HG02970 (cell line): ENCODE results near the gene MYLK4.

ENCODE experiments used
- ATAC-seq: cut with Tn5 transposase; IDR thresholded peaks from one replicate; pipeline ENCODE4 v1.9.1; 2021; ENCODE audit warnings: mild to moderate bottlenecking, moderate library complexity, moderate number of reproducible peaks; ENCODE audit not compliant: unreplicated experiment, low FRiP score

MYLK4 gene

DNA sequence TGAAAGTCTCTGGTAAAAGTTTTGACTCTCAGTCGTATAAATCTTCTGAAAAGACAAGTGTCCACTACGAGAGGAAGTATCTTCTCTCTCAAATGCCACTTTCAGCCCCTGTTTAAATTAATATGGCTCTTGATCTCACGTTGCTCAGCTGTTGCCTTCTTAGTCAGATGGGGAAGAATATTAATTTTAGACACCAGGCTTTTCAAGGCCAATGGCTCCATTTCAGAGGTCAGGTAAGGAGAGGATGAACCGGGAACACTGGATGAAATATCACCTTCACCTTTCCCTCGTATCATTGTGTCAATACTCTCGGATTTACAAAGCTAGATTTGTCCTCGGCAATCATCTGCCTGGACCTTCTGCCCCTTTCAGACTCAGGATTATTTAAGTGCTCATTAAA, at the start of gene MYLK4:
TSS of gene MYLK4 (minus strand) at position 91 of the 400 bp plus-strand sequence. CDS start 1,628 bp downstream, outside the sequence.
- ATAC-seq = no peak

DNA sequence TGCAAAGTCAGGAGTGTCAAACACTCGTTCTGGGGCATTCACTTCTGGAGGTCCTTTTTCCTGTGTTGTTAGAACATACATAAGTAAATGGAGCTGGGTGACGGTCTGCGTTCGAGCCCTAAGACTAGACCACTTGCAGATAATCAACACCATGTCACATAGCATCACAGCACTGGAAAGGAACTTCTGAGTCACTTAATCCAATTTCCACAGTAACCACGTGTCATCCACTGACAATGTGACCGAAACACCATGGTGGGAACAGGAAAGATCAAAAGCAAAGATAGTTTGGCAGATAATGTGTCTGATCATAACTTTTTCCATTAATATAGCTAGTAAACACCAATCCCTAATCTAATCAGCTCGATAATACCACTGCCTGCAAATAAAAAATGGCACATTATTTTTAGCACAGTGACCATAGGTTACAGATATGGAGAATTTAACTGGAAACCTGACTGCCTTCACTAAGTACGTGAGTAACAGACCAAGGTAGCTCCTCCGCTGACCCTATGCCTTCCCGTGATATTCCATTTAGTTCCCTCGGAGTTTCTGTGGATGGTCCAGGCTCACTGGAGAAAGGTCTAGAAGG, 49.3 kb upstream of the MYLK4 start:
- ATAC-seq = no peak

DNA sequence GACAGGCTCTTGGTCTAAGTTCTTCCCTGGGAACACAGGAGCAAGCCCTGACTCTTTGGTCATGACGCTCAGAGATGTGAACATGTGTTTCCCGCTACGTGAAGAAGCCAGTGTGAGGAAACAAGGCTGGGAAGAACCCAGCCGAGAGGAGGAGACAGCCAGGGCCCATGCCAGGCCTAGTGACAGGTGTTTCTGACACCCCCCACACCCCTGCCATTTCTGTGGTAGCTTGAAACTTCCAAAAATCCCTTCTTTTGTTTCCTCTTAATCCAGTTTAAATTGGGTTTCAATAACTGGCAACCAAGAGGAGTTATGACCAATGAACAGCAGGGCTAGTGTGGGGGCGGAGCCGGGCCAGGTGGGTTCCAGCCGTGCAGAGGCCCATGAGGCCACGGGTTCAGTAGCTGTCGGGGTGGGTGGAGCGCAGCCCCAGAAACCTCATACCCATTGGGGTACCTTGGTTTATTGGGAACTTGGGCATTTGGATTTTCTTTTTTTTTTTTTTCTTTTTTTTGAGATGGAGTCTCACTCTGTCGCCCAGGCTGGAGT, 47.9 kb upstream of the MYLK4 start:
- ATAC-seq = no peak

DNA sequence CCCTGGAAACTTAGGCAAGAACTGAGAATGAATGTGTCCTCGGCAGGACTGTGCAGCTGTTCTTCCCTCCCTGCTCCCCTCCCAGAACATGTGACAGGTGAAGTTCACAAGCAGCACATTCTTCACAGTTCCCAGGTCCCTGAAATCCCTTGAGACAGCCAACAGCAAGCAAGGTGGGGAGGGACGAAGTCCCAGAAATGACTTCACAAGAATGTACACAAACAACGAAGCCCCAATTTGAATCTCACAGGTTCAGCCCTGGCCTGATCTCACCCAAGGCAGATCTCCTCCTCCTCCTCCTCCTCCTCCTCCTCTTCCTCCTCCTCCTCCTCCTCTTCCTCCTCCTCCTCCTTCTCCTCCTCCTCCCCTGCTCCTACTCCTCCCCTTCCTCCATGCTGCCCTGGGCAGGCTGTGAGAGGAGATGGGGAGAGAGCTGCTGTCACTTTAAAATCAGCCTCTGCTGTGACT, 46.9 kb upstream of the MYLK4 start:
- ATAC-seq = no peak

DNA sequence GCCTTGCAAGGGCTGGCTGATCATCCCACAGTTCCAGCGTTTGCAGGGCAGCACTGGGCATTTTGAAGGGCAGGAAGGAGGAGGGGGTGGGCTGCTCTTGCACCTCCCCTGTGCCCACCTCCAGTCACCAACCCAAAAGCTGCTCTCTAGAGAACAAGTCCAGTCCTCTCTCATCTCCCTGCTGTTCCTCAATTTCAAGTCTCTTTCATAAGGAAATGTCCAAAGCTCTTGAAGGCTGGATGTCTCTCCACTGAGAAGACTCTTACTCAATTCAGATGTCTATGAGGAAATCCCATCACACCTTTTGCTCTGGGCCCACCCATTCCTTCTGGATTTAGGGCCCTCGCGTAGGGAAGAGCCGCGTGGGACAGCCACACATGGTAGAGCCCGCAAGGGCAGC, 46.1 kb upstream of the MYLK4 start:
- ATAC-seq = no peak

DNA sequence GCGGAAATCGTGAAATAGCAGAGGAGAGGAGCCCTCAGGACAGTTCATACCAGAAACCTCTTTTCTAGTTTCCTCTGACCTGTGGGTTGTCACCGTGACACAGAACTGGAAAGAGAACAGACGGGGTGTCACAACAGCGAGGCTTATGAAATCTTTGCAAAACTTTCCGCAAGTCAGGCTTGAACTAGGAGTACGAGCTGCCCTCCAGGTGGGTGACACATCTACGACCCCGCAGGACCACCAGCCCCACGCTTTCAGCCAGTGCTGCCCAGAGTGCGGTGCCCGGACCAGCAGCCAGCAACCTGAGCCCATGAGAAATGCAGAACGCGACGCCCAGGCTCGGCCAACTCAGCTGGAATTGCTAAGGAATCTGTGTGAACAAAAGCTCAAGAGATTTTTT, 45.2 kb upstream of the MYLK4 start:
- ATAC-seq = no peak

DNA sequence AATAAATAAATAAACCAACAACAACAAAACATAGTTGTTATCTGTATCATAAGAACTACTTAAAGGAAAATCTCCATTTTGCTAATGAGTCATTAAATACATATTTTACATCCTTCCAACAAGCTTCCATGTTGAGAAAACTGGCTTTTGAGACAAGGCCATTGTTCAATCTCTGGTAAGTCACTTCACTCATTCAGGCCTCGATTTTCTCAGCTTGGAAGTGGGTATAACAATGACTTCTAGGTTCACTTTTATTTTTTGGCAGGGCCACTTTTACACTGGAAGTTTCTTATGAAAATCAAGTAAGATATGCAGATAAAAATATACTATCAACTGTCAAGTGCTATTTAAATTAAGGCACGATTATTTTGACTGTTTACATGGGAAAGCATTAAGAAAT, 44.4 kb upstream of the MYLK4 start:
- ATAC-seq = no peak

DNA sequence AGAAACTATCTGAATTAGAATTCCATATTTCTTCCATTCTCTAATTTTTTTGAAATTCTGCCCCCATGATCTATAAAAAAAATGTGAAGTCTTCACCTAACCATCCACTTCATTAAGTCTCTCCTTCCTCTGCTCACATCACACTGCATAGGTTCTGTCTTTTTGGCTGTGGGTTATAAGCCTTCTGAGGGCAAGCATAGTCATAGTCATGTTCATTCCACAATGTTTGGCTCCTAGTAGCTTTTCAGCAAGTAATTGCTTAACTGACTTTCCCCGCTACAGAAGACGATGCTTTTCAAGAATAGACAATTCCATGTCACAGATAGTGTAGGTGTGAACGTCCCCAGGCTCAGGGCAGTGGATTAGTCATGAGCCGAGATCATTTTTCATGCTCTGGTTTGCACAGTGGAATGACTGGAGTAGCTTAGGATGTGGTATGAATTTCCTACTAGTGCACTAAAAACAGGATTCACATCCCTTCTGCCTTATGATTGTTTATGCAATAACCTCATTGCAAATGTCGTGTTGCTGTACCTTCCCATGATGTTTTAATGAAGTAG, 43.5 kb upstream of the MYLK4 start:
- ATAC-seq = no peak

DNA sequence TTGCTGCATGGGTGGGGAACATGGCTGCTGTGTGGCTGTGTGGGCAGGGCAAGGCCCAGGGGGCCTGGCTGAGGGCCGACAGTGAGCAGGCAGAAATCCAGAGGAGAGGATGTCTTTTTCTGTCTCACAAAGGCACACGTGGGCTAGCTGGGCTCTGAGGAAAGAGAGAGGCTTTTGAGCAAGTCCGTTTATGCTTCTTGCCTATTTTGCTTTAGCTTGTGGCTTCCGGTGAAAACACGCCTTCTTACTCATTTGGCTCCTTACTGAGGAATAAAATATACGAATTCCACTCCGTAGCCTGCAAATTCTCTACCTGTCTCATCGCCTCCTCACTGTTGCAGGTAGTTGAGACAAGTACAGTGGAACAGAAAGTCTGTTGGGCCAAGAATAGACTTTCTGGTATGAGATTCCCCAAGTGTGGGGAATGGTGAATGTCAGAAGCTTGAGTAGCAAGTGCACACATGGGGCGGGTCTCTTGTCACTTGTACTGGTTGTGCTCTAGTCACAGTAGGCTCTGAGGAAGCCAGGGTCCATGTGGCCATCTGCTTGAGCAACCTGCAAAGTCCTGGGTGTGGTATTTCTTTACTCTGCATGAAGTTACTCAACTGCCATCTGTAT, 42.9 kb upstream of the MYLK4 start:
- ATAC-seq = no peak

DNA sequence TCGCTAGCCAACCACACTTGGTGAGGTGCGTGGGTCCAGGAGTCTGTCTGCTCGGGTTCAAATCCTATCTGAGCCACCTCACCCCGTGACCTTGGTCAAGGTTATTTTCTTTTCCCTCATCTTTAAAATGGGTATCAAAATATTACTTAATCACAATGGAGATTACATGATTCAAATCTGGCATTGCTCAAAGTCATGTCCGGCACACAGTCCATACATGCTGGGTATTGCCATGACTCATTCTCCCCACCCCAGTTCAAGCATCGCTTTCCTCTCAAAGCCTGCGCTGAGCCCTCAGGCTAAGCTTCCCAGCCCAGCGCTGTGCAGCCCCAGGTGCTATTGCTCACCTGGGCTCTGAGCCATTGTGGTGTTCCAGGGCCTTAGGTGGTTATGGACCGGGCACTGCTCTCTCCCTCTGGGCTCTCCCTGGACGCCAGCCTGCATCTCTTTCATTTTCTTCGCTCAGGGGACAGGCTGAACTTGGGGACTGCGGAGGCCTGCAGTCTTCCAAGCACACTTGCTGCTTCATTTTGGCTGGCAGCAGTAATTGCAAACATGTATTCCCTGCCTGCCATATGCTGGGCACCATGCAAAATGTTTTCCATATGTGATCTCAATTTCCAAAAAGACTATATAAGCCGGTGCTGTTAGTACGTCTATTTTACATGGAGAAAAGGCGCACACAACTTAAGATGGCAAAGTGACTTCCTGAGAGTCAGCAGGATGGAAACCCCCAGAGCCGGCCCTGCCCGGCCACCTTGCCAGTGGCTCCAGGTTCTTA, 41.8 kb upstream of the MYLK4 start:
- ATAC-seq = no peak

DNA sequence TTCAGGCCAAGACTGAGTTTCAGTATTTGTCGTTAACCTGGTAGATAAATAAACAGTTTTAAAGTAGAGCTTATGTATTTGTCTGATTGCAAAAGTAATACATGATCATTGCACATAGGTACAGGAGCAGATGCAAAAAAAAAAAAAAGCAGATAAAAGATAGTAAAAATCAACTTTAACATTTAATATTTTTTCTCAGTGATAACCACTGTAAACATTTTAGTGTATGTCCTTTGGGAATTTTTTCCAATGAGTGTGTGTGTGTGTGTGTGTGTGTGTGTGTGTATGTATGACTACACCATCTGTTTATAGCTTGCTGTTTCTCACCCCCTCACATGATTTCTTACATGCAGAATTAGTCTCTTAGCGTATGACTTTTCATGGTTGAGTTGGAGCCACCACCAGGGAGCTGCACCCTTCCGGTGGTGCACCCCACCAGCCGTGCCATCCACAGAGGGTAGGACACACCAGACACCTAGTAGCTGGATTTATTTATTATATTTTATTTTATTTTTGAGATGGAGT, 40.8 kb upstream of the MYLK4 start:
- ATAC-seq = no peak

DNA sequence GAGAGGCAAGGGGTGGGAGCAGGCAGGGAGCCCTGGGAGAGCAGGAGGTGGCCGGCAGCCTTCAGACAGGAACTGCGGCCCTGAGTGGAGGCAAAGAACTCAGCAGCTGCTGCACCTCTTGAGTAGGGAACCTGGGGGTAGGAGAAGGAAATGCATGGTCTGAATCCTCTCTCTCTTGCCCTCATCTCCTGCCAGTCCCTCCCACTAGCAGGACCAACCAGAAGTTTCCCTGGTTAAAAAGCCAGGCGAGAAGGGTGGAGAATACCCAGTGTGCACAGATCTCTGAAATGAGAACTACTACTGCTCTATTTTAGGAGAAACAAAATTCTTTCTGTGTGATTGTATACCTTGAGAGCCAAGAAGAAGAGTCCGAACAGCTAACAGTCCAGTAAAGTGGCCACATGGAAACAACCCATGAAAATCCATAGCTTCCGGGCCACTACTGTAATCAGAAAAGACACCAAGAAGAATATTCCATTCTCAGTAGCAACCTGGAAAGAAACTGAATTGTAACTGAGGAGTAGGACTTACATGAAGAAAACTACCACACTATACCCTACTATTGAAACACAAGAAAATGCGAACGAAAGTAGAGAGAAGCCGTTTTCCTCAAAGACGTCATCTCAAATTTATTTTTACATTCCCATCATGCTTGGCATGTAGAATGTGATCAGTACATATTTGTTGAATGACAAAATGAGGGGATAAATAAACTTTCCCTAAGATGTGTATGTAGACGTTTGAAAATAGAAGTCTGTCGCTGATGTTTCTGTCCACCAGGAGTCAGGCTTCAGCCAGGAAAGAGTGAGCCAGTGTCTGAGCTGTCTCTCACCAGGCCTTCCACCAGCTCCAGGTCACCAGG, 40.1 kb upstream of the MYLK4 start:
- no peak for ATAC-seq

DNA sequence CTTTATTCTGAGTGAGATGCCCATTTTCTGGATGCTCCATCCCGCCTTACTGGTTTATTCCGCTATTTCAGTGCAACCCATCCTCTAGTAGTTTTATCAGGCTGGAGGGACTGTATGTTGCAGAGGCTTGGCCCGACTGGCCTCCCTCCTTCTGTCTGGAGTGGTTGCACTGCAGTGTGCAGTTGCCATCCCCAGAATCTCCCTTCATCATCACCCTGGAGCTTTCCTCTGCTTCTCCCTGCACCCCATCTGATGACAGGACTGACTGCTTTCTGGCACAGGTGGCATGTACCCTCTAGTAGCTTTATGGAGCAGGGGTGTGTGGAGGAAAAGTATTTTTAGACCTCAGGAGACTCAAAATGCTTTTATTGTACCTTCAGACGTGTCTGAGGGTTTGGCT, 35.5 kb upstream of the MYLK4 start:
- no peak for ATAC-seq

DNA sequence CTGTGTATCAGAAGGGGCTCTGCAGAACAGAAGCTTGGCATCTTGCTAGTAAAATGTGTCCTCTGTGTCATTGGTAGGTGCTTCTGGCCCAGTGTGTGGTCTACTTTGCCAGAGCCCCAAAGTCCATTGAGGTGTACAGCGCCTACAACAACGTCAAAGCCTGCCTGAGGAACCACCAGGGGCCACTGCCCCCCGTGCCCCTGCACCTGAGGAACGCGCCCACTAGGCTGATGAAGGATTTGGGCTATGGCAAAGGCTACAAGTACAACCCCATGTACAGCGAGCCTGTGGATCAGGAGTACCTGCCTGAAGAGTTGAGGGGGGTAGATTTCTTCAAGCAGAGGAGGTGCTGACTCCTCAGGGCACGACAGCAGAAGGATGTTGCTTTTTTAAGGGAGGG, 34.2 kb upstream of the MYLK4 start:
- ATAC-seq = no peak

DNA sequence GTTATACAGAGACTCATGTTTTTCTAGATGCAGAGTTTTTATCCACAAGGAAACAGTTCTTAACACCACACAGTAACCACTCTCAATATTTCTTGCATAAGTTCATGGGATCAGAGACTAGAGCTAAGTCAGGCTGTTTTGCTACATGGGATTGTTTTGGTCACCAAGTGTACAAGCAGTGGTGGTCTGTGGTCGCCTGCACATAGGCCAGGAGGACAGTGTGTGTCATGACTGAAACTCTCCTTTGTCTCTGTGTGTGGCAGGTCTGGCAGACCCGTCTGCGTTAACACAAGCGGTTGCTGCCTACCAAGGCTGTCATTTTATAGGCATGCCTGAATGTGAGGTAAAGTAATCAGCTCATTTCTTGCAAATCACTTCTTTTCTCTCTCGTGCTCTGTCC, 33.3 kb upstream of the MYLK4 start:
- ATAC-seq = no peak

DNA sequence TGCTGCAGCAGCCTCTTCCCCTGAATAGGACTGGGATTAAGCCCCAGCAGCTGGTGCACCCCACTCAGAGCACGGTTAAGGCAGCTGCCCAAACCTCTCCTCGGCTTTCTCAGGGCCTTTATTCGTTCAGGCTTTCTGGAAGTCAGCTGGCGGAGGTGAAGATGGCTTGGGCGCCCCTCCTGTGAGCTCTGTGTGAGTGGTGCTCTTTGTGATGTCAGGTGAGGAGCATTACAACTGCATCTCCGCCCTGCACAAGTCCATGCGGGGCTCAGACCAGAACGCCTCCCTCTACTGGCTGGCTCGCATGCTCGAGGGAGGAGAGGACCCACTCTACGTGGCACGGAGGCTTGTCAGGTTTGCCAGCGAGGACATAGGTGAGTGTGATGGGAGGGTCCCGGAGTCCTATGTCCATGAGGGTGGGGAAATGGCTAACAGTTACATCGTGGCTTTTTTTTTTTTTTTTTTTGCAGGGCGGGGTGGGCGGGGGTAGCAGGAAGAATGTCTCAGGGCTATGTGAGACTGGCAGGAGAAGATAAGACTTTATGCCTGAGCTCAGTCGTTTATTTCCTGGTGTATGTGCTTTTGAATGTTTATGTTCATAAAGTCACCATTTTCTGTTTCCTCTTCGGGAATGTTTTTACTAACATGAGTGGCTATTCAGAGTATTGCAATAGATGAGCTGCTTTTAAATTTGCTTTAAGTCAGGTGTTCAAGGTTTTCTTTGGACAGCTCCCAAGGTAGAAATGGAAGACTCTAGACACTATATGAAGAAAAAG, 32.7 kb upstream of the MYLK4 start:
- ATAC-seq = no peak

DNA sequence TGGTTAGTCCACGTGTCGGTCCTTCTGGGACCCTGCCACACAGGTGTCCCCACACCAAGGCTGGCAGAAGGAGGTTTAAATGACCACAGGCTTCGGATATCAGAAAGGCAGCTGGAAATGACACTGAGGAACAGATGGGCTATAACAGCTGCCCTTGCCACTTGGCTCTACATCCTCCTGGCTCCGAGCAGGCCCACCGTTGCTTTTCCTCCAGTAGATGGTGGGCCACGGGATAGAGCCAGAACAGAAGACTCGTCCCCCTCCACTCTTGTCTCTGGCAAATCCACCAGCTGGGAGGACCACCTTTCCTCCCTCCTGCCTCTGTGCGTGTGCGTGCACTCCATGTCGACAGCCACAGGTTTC, 32.1 kb upstream of the MYLK4 start:
- ATAC-seq = no peak

DNA sequence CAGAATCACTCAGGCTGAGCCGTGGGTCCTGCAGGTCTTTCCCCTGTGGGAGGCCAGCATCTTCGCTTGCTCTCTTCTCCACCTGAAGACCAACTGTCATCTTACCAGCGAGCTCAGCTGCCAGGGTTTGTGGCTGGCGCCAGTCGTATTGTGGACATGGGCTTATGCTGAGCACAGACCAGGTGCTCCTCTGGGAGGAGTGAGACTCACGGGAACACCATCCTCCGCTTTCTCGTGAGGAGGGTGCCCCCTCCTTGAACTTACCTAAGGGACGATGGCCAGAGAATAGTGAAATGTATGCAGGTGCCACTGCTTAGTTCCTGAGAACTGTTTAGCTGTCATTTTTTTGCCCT, 31.6 kb upstream of the MYLK4 start:
- no peak for ATAC-seq

DNA sequence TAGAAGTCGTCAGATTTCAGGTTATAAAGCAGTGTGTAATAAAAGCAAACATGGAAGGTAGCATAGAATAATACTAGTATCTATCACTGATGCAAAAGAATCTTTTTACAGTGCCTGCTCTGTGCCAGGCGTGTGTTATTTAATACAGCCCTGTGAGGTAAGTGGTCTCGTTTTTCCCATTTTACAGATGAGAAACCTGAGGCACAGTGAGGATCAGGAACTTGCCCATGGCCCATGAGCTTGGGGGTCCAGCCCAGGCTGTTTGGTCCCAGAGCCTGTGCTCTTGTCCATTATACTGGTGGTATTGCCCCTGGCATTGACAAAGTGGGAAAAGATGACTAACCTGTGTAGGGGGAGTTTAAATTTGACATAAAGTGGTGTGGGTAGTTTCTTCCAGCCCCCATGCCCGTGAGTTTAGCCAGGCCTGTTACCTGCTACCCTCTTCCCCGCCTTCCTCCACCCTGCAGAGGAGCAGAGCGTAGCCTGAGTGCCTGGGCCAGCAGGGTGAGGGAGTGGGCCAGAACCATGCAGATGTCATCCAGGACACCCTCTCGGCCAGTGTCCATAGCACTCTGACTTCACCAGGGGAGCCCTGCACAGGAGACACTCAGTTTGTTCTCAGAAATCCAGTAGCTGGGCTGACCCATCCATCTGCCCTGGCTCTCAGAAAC, 31.1 kb upstream of the MYLK4 start:
- ATAC-seq = no peak
